GM12878 (cell line): Measurements from ENCODE around the gene ACOT7. TPM values are rescaled to one million over a fixed set of nuclear protein-coding genes. Genes with fewer than 3 reads are reported as not detected.

ENCODE experiments used
- ATAC-seq: fragments of 200-7000 bp; cut with Tn5 transposase; 3 replicates; pipeline ENCODE4 v1.9.1; 2020; ENCODE audit warnings: mild to moderate bottlenecking, moderate library complexity
- BruUV-seq: library from RNA; stranded (reverse); fragments of 400-500 nt; replicated peaks from 2 replicates; lab custom pipeline; 2021; lab: Mats Ljungman, UMichigan
- CTCF ChIA-PET: fragments of 300-600 bp; sonication (Branson Sonifier 250); formaldehyde crosslinking; extraction: SDS; loops from one replicate; lab custom pipeline; 2021; ENCODE audit warnings: inconsistent platforms; lab: Yijun Ruan, JAX
- POLR2A ChIA-PET: fragments of 350-600 bp; formaldehyde crosslinking; extraction: SDS; loops from one replicate; lab custom pipeline; 2021; ENCODE audit warnings: inconsistent platforms; lab: Charles Lee
- RAD21 ChIA-PET: fragments of 300-600 bp; sonication (Branson Sonifier 250); formaldehyde crosslinking; loops from one replicate; lab custom pipeline; 2023; ENCODE audit warnings: antibody characterized with exemption; ENCODE audit not compliant: unreplicated experiment; lab: Charles Lee
- SMC1A ChIA-PET: fragments of 300-600 bp; sonication (Branson Sonifier 250); formaldehyde crosslinking; loops from one replicate; lab custom pipeline; 2023; ENCODE audit not compliant: unreplicated experiment, uncharacterized antibody; lab: Charles Lee
- DNase-seq: peaks from one replicate; pipeline ENCODE4 v3.0.0-alpha.2; 2011; ENCODE audit warnings: low read depth, low spot score
- FAIRE-seq: peaks from 3 replicates; lab custom pipeline; 2011; peaks lifted over from hg19 to GRCh38; lab: Jason Lieb, UNC
- H2AFZ ChIP-seq: 2 replicates; pipeline ENCODE4 v1.6.0; 2011; ENCODE audit warnings: low read depth, low read length, control low read depth; ENCODE audit not compliant: control insufficient read depth
- H3K27ac ChIP-seq: 2 replicates; pipeline ENCODE4 v1.5.1; 2011; ENCODE audit warnings: control low read depth; ENCODE audit not compliant: control insufficient read depth, insufficient read depth
- H3K27me3 ChIP-seq, 2 experiments: replicated peaks in 1 of 2; 2 replicates each; pipeline versions ENCODE4 v1.6.0 to v1.6.1; 2011; ENCODE audit warnings: low read length in 1 of 2; ENCODE audit not compliant: control insufficient read depth in 2 of 2, insufficient read depth in 2 of 2
- H3K36me3 ChIP-seq, 2 experiments: 2 replicates each; pipeline ENCODE4 v1.5.1; 2011; ENCODE audit warnings: low read length in 1 of 2; ENCODE audit not compliant: control insufficient read depth in 2 of 2, insufficient read depth in 2 of 2
- H3K4me1 ChIP-seq: 2 replicates; pipeline ENCODE4 v1.6.1; 2011; ENCODE audit warnings: mild to moderate bottlenecking, low read length, moderate library complexity, mixed read lengths; ENCODE audit not compliant: control insufficient read depth, insufficient read depth
- H3K4me2 ChIP-seq: 2 replicates; pipeline ENCODE4 v1.6.0; 2011; ENCODE audit warnings: control low read depth; ENCODE audit not compliant: control insufficient read depth, insufficient read depth
- H3K4me3 ChIP-seq: fragments of 200-600 bp; sonication (generic); 2 replicates; pipeline ENCODE4 v1.5.1; 2016
- H3K79me2 ChIP-seq: 2 replicates; pipeline ENCODE4 v1.6.0; 2011; ENCODE audit warnings: low read length; ENCODE audit not compliant: control insufficient read depth, insufficient read depth
- H3K9ac ChIP-seq: 2 replicates; pipeline ENCODE4 v1.8.0; 2011; ENCODE audit warnings: low read length, control low read depth, mixed read lengths; ENCODE audit not compliant: control insufficient read depth, insufficient read depth
- H3K9me3 ChIP-seq: replicated peaks from 3 replicates; pipeline ENCODE4 v1.5.1; 2011; ENCODE audit warnings: mild to moderate bottlenecking, low read length; ENCODE audit not compliant: control insufficient read depth, insufficient read depth
- H4K20me1 ChIP-seq: 2 replicates; pipeline ENCODE4 v1.6.0; 2011; ENCODE audit not compliant: control insufficient read depth, insufficient read depth
- ASH2L ChIP-seq: fragments of 300-600, 200-600 bp; sonication (generic); IDR thresholded peaks from 2 replicates; pipeline ENCODE4 v1.6.1; 2017; ENCODE audit warnings: low read depth, mild to moderate bottlenecking, borderline replicate concordance
- CREB1 ChIP-seq: IDR thresholded peaks from 2 replicates; pipeline ENCODE4 v1.6.1; 2012; ENCODE audit warnings: low read depth, mild to moderate bottlenecking, inconsistent platforms
- EED ChIP-seq: sonication (generic); IDR thresholded peaks from 2 replicates; pipeline ENCODE4 v1.6.1; 2016; ENCODE audit warnings: antibody characterized with exemption, low read depth
- FOS ChIP-seq: IDR thresholded peaks from 3 replicates; pipeline ENCODE4 v1.6.1; 2011; ENCODE audit warnings: borderline replicate concordance; ENCODE audit not compliant: insufficient read length; ENCODE audit errors: extremely low read depth
- GATAD2B ChIP-seq: fragments of 450-650 bp; conservative IDR thresholded peaks from 2 replicates; pipeline ENCODE4 v1.6.1; 2017; ENCODE audit warnings: low read depth, mild to moderate bottlenecking, moderate library complexity
- IKZF2 ChIP-seq, 2 experiments: fragments of 450-650 bp; IDR thresholded peaks; 2 replicates each; pipeline ENCODE4 v1.6.1; 2017; ENCODE audit warnings: mild to moderate bottlenecking in 2 of 2, moderate library complexity in 2 of 2
- MAX ChIP-seq: IDR thresholded peaks from 2 replicates; pipeline ENCODE4 v1.6.1; 2012; ENCODE audit warnings: low read depth, low read length, improper control_type of control experiment
- NBN ChIP-seq: fragments of 450-650 bp; IDR thresholded peaks from 2 replicates; pipeline ENCODE4 v1.6.1; 2016
- NFIC ChIP-seq: IDR thresholded peaks from 2 replicates; pipeline ENCODE4 v1.6.1; 2012; ENCODE audit warnings: low read depth, mild to moderate bottlenecking, inconsistent platforms, low read length, moderate library complexity
- NFXL1 ChIP-seq: fragments of 450-650 bp; IDR thresholded peaks from 2 replicates; pipeline ENCODE4 v1.6.1; 2017; ENCODE audit warnings: antibody characterized with exemption, mild to moderate bottlenecking, borderline replicate concordance
- NR2F1 ChIP-seq: fragments of 450-650 bp; conservative IDR thresholded peaks from 2 replicates; pipeline ENCODE4 v1.6.1; 2017; ENCODE audit warnings: mild to moderate bottlenecking
- PML ChIP-seq: IDR thresholded peaks from 2 replicates; pipeline ENCODE4 v1.6.1; 2012; ENCODE audit warnings: low read length, inconsistent platforms
- POLR2A ChIP-seq: IDR thresholded peaks from 2 replicates; pipeline ENCODE4 v1.6.1; 2011; ENCODE audit warnings: low read depth, mild to moderate bottlenecking, low read length
- RUNX3 ChIP-seq: IDR thresholded peaks from 2 replicates; pipeline ENCODE4 v1.6.1; 2012; ENCODE audit warnings: low read length, inconsistent platforms
- SMAD5 ChIP-seq: IDR thresholded peaks from 2 replicates; pipeline ENCODE4 v1.6.1; 2016; ENCODE audit warnings: antibody characterized with exemption, low read depth
- TCF7 ChIP-seq: IDR thresholded peaks from 2 replicates; pipeline ENCODE4 v1.6.1; 2014; ENCODE audit warnings: antibody characterized with exemption, borderline replicate concordance
- WGBS: methylation state at CpG from one replicate; pipeline ENCODE4 v1.1.6; 2016; ENCODE audit warnings: low lambda C conversion rate; ENCODE audit not compliant: insufficient replicate concordance, insufficient coverage; ENCODE audit errors: missing lambda C conversion rate; 5-methylcytosine and 5-hydroxymethylcytosine counted together
- in situ Hi-C: fragments of 300-500 bp; cut with MboI; formaldehyde crosslinking; loops from 9 replicates; pipeline ENCODE4 v1.14.3; 2018; ENCODE audit warnings: mixed read lengths
- intact Hi-C: fragments of 100-400 bp; cut with micrococcal nuclease; formaldehyde crosslinking; loops from one replicate; pipeline ENCODE4 v1.14.2; 2022; ENCODE audit not compliant: unreplicated experiment
- polyA plus RNA-seq, 11 experiments: library from polyadenylated mRNA; depleted of rRNA in 4 of 11; unstranded in 6 of 11; stranded (reverse) in 5 of 11; fragments of >200 nt; fragmentation: Nextera tagmentation in 4 of 11; fragmentation: Illumina TruSeq in 1 of 11; extraction: Ambion mirVana in 4 of 11; extraction: Trizol in 1 of 11; gene quantifications; 1 replicate in 1 of 11; 2 replicates in 10 of 11; pipeline versions ENCODE4 v1.2.1 to v1.2.3, GENCODE V29; 2011 to 2016; ENCODE audit warnings: inconsistent platforms in 2 of 11, missing spikeins in 2 of 11, low read depth in 1 of 11
- total RNA-seq, 4 experiments: library from RNA; depleted of rRNA in 3 of 4; stranded (reverse); fragments of >200 nt in 3 of 4; fragmentation: Illumina TruSeq in 1 of 4; extraction: Trizol in 1 of 4; gene quantifications; 2 replicates each; pipeline versions ENCODE4 v1.2.1 to v1.2.3, GENCODE V29; 2013 to 2021
- TF ChIP-seq, protein P1 (sequence below): IDR thresholded peaks from 2 replicates; pipeline ENCODE4 v1.6.1; 2012; ENCODE audit warnings: low read depth, low read length, improper control_type of control experiment
- TF ChIP-seq, protein P2 (sequence below): fragments of 450-650 bp; IDR thresholded peaks from 2 replicates; pipeline ENCODE4 v1.6.1; 2018; ENCODE audit warnings: borderline replicate concordance, mild to moderate bottlenecking; ENCODE audit not compliant: partially characterized antibody

Gene ACOT7
- total and polyA plus RNA-seq, 10 of the 15 experiments (the other 5 are each of a cell fraction or from before 2014, with no cell fraction given): 8.9 to 206 (median 61.2) TPM

DNA sequence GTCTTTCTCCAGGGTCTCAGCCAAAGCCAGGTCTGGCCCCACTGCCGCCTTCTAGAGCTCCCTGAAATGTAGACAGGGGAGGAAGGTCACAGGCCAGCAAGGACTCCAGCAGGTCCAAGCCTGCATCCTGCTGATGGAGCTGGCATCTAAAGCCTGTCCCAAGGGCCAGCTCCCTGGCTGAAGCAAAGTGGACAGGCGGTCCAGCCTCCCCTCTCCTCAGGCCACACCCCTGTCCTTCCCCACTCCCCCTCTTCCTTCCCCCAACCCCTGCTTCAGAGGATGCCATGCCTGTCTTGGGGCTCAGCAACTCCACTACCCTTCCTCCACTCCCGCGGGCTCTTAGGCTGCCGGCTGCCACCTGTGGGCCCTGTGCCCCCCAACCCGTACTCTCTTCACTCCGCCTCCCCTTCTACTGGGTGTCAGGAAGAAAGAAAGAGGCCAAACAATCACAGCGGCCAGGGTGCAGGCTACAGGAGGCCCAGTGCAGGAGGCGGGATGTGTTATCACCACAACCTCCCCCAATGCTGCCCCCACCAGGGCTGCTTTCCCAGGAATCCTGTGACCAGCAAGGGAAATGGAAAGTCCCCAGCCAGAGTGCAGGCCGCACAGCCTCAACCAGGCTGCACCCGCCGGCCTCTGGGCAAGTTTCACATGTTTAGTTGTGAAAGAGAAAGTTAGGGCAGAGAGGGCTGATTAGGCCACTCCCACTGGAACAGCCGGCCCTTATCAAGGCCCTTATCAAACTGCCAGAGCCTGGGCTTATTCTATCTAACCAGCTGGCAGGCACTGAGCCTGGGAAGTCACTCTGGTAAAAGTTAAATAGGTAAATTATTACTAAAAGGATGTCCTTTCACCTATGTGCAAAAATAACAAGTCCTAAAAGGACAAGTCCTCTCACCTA, 34.1 kb downstream of the ACOT7 start:
- Histone ChIP-seq H3K9ac (peak overlapping the region; percentile 87), H3K27ac (peak overlapping the region; percentile 97), H3K36me3 (no peaks in the 10 kb centered on the region; a peak in 2 of 4 replicates), H3K79me2 (peaks cover 21% of the 10 kb centered on the region), H3K4me3 (peak overlapping the region; percentile 50), H3K27me3 (no peaks in the 10 kb centered on the region), H4K20me1 (no peaks in the 10 kb centered on the region), H3K4me2 (peak overlapping the region; percentile 100), H2AFZ (peak overlapping the region; percentile 68), H3K9me3 (no peaks in the 10 kb centered on the region), H3K4me1 (peaks cover 26% of the 10 kb centered on the region)
- peak; percentile 84 for FAIRE-seq
- BruUV-seq: no TSS peak
- CTCF ChIA-PET: interaction anchor here (1.0 to 15.2 kb wide), 12 partner anchors 10 to 159 kb away, joined by 3 to 276 read pairs (median 5); partner anchors contain the start of genes ACOT7 and RPL22
- RAD21 ChIA-PET: interaction anchor here (0.6 to 6.5 kb wide), 9 partner anchors 12 to 113 kb away, joined by 3 to 54 read pairs (median 4); partner anchors contain the start of gene ACOT7
- WGBS: 30% methylated on average over 12 of the region's 13 CpGs
- ATAC-seq: peak; percentile 96
- intact Hi-C loops (loop anchor here (5.0 kb wide), 1 partner anchor 33 kb away; the partner anchor contains the start of gene ACOT7), in situ Hi-C loops (no loop called here)
- SMC1A ChIA-PET: interaction anchor here (0.5 to 2.0 kb wide), 13 partner anchors 8 to 124 kb away, joined by 3 to 15 read pairs (median 4); partner anchors contain the start of gene ICMT
- peak; percentile 50 for DNase-seq
- POLR2A ChIA-PET: interaction anchor here (0.7 to 3.2 kb wide), 5 partner anchors 11 to 55 kb away, joined by 3 to 27 read pairs (median 4); partner anchors contain the start of gene ACOT7
- TF ChIP-seq PML (no peak), FOS (no peak), RUNX3 (peak; percentile 61), CREB1 (peak; percentile 16; the same call in 1 of the 2 replicates), NR2F1 (peak; percentile 63), EED (peak; percentile 85), TCF7 (no peak), NBN (peak; percentile 47; the same call in 1 of the 2 replicates), SMAD5 (no peak), MAX (peak; percentile 26; the same call in 1 of the 2 replicates), GATAD2B (peak; percentile 81; the same call in 1 of the 2 replicates), NFIC (peak; percentile 16; the same call in 1 of the 2 replicates), ASH2L (no peak; the same call in 1 of the 2 replicates), NFXL1 (no peak), IKZF2 (IDR thresholded peaks at IDR 0.05) (peak; percentile 93 to 95), POLR2A (peak; percentile 89)
- TF ChIP-seq, protein P1, sequence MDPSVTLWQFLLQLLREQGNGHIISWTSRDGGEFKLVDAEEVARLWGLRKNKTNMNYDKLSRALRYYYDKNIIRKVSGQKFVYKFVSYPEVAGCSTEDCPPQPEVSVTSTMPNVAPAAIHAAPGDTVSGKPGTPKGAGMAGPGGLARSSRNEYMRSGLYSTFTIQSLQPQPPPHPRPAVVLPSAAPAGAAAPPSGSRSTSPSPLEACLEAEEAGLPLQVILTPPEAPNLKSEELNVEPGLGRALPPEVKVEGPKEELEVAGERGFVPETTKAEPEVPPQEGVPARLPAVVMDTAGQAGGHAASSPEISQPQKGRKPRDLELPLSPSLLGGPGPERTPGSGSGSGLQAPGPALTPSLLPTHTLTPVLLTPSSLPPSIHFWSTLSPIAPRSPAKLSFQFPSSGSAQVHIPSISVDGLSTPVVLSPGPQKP: no peak
- TF ChIP-seq, protein P2, sequence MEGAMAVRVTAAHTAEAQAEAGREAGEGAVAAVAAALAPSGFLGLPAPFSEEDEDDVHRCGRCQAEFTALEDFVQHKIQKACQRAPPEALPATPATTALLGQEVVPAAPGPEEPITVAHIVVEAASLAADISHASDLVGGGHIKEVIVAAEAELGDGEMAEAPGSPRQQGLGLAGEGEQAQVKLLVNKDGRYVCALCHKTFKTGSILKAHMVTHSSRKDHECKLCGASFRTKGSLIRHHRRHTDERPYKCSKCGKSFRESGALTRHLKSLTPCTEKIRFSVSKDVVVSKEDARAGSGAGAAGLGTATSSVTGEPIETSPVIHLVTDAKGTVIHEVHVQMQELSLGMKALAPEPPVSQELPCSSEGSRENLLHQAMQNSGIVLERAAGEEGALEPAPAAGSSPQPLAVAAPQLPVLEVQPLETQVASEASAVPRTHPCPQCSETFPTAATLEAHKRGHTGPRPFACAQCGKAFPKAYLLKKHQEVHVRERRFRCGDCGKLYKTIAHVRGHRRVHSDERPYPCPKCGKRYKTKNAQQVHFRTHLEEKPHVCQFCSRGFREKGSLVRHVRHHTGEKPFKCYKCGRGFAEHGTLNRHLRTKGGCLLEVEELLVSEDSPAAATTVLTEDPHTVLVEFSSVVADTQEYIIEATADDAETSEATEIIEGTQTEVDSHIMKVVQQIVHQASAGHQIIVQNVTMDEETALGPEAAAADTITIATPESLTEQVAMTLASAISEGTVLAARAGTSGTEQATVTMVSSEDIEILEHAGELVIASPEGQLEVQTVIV: no peak
